GM12878 (cell line): ENCODE measurements around the gene NSMCE4A.

Experiments used
- JUND ChIP-seq: IDR thresholded peaks from 2 replicates; pipeline ENCODE4 v1.6.1; 2012; ENCODE audit warnings: low read depth, mild to moderate bottlenecking, low read length, improper control_type of control experiment, moderate library complexity
- NFIC ChIP-seq: IDR thresholded peaks from 2 replicates; pipeline ENCODE4 v1.6.1; 2012; ENCODE audit warnings: low read depth, mild to moderate bottlenecking, inconsistent platforms, low read length, moderate library complexity
- POLR2A ChIP-seq: IDR thresholded peaks from 2 replicates; pipeline ENCODE4 v1.6.1; 2011; ENCODE audit warnings: low read depth, mild to moderate bottlenecking, low read length
- SMC3 ChIP-seq: IDR thresholded peaks from 2 replicates; pipeline ENCODE4 v1.6.1; 2011; ENCODE audit warnings: low read length, improper control_type of control experiment, borderline replicate concordance
- TAF1 ChIP-seq: IDR thresholded peaks from 2 replicates; pipeline ENCODE4 v1.6.1; 2011; ENCODE audit warnings: mild to moderate bottlenecking, low read depth, low read length, borderline replicate concordance
- YY1 ChIP-seq: IDR thresholded peaks from 2 replicates; pipeline ENCODE4 v1.6.1; 2011; ENCODE audit warnings: low read depth, mild to moderate bottlenecking, low read length

DNA sequence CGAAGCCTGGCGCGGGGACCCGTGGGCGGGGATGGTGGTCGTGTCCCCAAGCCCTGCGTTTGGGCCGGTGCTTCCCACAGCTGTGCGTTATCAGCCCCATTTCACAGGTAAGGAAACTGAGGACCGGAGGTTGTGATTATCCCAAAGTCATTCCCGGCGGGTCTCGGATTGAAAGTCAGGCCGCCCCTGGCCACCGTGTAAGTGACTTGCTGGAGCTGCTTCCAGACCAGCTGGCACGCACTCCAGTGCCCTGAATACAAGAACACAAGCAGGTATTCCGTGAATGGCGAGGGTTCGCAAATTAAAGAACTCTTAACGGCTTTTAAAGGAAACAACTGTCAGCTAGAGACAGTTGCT, 46.5 kb downstream of the NSMCE4A start:
- TF ChIP-seq YY1 (no peak), NFIC (no peak), POLR2A (no peak), TAF1 (no peak), SMC3 (no peak), JUND (no peak)
